H1 (cell line): ENCODE measurements around the gene BBS1. TPM values are rescaled to one million over a fixed set of nuclear protein-coding genes. Genes with fewer than 3 reads are reported as not detected.
A peak's percentile ranks its signal among the peaks of the same experiment; 100 is the strongest.

Experiments used
- ASH2L ChIP-seq: fragments of 200-600, 300-600 bp; sonication (generic); IDR thresholded peaks from one replicate; pipeline ENCODE4 v1.7.1; 2017; ENCODE audit warnings: low read length
- ATF3 ChIP-seq: IDR thresholded peaks from 2 replicates; pipeline ENCODE4 v1.6.1; 2011; ENCODE audit warnings: low read depth, mild to moderate bottlenecking, low read length; ENCODE audit not compliant: insufficient read depth
- BRCA1 ChIP-seq: IDR thresholded peaks from 2 replicates; pipeline ENCODE4 v1.6.1; 2012; ENCODE audit warnings: low read depth, low read length, improper control_type of control experiment
- CBX5 ChIP-seq: fragments of 300-800, 300-1000 bp; sonication (generic); IDR thresholded peaks from 2 replicates; pipeline ENCODE4 v1.7.1; 2016; ENCODE audit warnings: antibody characterized with exemption, low read length, low read depth
- CREB1 ChIP-seq: IDR thresholded peaks from 2 replicates; pipeline ENCODE4 v1.6.1; 2012; ENCODE audit warnings: inconsistent platforms
- CTBP2 ChIP-seq: IDR thresholded peaks from 2 replicates; pipeline ENCODE4 v1.7.0; 2011; ENCODE audit warnings: borderline replicate concordance, mild to moderate bottlenecking, moderate library complexity, mixed read lengths, low read length; ENCODE audit not compliant: insufficient read depth, insufficient read length
- E2F6 ChIP-seq: IDR thresholded peaks from 2 replicates; pipeline ENCODE4 v1.6.1; 2012; ENCODE audit warnings: inconsistent platforms
- GTF2F1 ChIP-seq: IDR thresholded peaks from 2 replicates; pipeline ENCODE4 v1.6.1; 2012; ENCODE audit warnings: low read depth, low read length, improper control_type of control experiment, borderline replicate concordance
- HDAC6 ChIP-seq: IDR thresholded peaks from one replicate; pipeline ENCODE4 v1.7.1; 2012; ENCODE audit warnings: low read depth, mild to moderate bottlenecking, inconsistent platforms, low read length, moderate library complexity
- KDM5A ChIP-seq: fragments of 200-600 bp; IDR thresholded peaks from 2 replicates; pipeline ENCODE4 v1.7.1; 2012; ENCODE audit warnings: mild to moderate bottlenecking, low read length, inconsistent platforms, mixed read lengths
- NRF1 ChIP-seq: IDR thresholded peaks from 2 replicates; pipeline ENCODE4 v1.6.1; 2011; ENCODE audit warnings: mild to moderate bottlenecking, low read depth, low read length, improper control_type of control experiment
- PHF8 ChIP-seq: fragments of 200-600 bp; sonication (generic); conservative IDR thresholded peaks from 2 replicates; pipeline ENCODE4 v1.7.1; 2012; ENCODE audit warnings: low read depth, mild to moderate bottlenecking, inconsistent platforms, low read length, moderate library complexity
- ZNF274 ChIP-seq: IDR thresholded peaks from 2 replicates; pipeline ENCODE4 v1.7.0; 2012; ENCODE audit warnings: low read length, borderline replicate concordance; ENCODE audit errors: extremely low read depth
- polyA plus RNA-seq, 7 experiments: library from polyadenylated mRNA; depleted of rRNA in 3 of 7; stranded (reverse) in 5 of 7; unstranded in 2 of 7; fragments of >200 nt in 5 of 7; fragments of 200-250 nt in 2 of 7; gene quantifications; 1 replicate in 5 of 7; 2 replicates in 1 of 7; 4 replicates in 1 of 7; pipeline versions ENCODE4 v1.2.1 to v1.2.3, GENCODE V29; 2011 to 2013; ENCODE audit warnings: missing spikeins in 2 of 7, mixed read lengths in 2 of 7
- total RNA-seq: library from RNA; stranded (reverse); fragmentation: NEBNext Ultra II Directional; extraction: Animal tissue kit (Norgen Biotek cat#: 25700); gene quantifications from 2 replicates; pipeline ENCODE4 v1.2.1, GENCODE V29; 2021

BBS1 gene
- total and polyA plus RNA-seq, 2 of the 8 experiments (the other 6 are each of a cell fraction or from before 2014, with no cell fraction given): 19.1 to 19.5 TPM

GRCh38 chr11:66579017-66579606 is 68.7 kb downstream of the BBS1 start (continued):
- TF ChIP-seq ATF3 (no peak), ASH2L (no peak), CTBP2 (no peak), ZNF274 (no peak), NRF1 (no peak), HDAC6 (no peak), CBX5 (no peak), KDM5A (no peak), GTF2F1 (no peak), E2F6 (peak; percentile 44; the same call in 1 of the 2 replicates), PHF8 (no peak), CREB1 (peak; percentile 50; the same call in 1 of the 2 replicates), BRCA1 (no peak)
